ENCODE data around the gene ANKRD33B.

- TF ChIP-seq CTCF (IDR thresholded peaks at IDR 0.05), result no peak
- TF ChIP-seq POLR2AphosphoS5 (IDR thresholded peaks at IDR 0.05), result no peak
- no peak for TF ChIP-seq POLR2A (IDR thresholded peaks at IDR 0.05)
Observed at GRCh38 chr5:10700516-10700915, 136.6 kb downstream of the ANKRD33B start.

Measured in breast epithelium (tissue), 3 donors.